Stimulated activated CD4-positive, alpha-beta T cell treated with anti-CD3 and anti-CD28 coated beads, Interleukin-2, amount 100 ng/mL, for 48 hours (primary cell): ENCODE data around the gene ENPP3.

ENCODE experiments used
- DNase-seq, 2 donors: peaks; one replicate each; pipeline ENCODE4 v3.0.0-alpha.2; 2020

Gene ENPP3

GRCh38 chr6:131642987-131643611 is 6.0 kb downstream of the ENPP3 start:
- DNase-seq = no peak

DNA sequence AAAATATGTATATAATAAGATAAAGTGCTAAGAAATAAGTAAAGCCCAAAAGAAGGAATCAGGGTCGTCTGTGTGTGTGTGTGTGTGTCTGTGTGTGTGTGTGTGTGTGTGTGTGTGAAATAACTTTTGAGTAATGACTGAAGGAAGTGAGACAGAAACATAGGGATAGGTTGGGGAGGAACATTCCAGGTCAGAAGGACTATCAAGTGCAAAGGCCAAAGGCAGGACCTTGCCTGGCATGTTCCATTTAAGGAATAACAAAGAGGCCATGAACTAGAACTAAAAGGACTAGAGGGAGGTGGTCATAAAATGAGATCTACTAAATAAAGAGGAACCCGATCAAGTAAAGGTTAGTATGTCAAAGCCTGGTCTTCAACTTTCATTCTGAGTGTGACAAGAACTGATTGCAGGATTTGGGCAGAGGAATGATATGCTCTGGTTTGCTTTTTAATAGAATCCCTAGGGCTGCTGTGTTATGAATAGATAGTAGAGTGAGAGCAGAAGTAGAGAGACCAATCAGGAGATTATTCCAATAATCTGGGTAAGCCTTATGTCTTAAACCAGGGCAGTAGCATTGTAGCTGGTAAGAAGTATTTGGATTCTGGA is 6.9 kb downstream of the ENPP3 start:
- DNase-seq = no peak

DNA sequence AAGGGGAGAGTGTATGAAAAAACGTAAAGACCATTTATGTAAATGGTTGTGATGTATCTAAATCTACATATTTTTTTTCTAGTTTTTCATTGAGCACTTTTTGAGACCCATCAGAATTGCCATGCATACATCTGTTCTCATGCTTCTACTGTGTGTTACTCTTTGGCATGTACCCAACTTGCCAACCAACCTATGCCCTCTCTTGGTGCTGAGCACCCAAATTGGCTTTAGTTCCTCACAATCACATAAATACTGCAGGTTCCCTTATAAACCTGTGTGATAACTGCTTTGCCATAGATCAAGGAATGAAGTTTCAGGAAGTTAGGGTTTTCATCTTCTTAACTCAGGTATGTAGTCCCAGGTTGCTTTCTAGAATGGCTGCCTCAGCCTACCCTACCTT is 7.8 kb downstream of the ENPP3 start:
- DNase-seq = no peak

DNA sequence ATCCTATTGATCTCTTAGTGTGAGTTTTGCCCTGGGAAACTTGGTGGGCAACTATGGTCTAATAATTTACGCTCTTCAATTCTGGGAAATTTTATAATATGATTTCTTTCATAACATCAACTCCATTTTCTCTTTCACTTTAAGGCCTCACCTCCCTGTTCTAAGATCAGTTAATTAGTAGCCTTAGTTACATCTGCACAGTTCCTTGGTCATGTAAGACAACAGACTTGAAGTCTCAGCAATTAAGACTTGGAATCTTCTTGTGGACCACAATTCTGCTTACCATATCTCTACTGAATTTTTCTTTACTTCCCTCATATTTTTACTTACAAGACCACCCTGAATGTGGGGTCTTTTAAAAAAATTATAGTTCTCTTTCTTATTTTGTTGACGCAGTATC is 8.7 kb downstream of the ENPP3 start:
- no peak for DNase-seq

DNA sequence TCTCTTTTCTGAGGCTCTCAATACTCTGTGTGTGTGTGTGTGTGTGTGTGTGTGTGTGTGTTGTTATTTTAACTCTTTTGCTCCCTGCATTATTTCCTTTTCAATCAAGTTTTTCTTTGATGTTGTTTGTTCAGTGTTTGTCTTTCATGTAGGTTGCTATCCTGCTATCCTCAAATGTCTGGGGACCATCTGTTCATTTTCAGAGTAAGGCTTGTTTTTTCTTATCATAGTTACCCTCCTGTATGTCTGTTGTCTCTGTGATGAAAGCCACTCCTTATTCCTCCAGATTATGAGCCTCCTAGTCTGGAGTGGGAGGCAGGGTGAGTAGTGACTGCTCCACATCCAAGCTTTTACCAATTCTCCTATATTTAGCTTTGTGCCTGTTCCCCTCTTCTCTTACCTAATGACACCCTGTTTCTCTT is 9.2 kb downstream of the ENPP3 start:
- no peak for DNase-seq

DNA sequence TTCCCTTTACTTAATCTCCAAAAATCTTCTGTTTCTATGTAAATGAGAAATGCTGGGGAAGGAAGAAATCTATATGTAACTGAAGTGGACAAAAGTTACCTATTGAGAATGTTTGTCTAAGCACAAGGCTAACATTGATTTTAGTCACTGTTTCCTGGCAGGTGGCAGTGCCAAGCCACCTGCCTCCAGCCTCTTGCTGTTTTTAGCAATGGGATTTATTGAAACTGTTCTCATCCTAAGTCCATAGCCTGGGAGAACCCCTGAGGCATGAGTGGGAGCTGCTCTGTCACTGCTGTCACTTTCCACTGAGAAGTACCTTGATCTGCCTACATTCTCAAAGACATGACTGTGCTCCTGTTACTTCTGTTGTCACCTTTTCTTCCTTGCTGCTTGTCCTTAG is 14.7 kb downstream of the ENPP3 start:
- no peak for DNase-seq

DNA sequence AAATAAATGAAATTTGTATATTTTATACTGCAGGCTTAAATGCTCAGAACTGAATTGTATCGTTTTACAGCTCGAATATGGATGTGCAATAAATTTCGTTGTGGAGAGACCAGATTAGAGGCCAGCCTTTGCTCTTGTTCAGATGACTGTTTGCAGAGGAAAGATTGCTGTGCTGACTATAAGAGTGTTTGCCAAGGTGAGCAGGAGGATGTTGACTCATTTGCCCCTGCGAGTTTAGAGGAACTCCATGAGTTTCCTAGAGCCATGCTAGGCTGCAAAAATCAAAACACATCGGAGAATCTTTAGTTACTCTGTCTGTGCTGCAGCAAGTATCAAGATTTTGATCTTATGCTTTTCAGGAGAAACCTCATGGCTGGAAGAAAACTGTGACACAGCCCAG is 15.4 kb downstream of the ENPP3 start:
- no peak for DNase-seq

DNA sequence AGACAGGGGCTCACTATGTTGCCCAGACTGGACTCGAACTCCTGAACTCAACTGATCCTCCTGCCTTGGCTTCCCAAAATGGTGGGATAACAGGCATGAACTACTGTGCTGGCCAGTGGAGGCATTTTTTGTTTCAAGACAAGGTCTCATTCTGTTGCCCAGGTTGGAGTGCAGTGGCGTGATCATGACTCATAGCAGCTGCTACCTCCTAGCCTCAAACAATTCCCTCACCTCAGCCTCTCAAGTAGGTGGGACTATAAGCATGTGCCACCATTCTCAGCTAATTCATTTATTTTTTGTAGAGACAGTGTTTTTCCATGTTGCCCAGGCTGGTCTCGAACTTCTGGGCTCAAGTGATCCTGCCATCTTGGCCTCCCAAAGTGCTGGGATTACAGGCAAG is 17.2 kb downstream of the ENPP3 start:
- DNase-seq = no peak

DNA sequence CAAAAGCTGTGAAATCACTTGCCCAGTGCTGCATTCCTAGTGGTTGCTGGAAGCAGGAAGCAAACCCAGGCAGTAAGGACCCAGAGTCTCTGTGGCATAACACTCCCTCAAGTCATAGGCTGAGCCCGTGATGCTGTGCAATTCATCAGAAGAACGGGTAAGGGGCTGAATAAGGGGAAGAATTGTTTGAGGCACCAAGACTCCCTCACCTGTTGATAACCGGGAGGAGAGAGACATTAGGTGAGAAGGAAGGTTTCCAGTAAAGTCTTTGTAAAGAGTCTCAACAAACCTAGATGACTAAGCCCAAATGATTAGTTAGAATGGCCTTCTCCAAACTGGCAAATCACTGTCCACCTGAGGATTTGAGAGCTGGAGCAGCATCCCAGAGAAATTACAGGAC is 18.3 kb downstream of the ENPP3 start:
- DNase-seq = no peak

- DNase-seq = no peak
Observed at GRCh38 chr6:131655951-131656350, 18.8 kb downstream of the ENPP3 start.

GRCh38 chr6:131656667-131657066 is 19.6 kb downstream of the ENPP3 start:
- no peak for DNase-seq

DNA sequence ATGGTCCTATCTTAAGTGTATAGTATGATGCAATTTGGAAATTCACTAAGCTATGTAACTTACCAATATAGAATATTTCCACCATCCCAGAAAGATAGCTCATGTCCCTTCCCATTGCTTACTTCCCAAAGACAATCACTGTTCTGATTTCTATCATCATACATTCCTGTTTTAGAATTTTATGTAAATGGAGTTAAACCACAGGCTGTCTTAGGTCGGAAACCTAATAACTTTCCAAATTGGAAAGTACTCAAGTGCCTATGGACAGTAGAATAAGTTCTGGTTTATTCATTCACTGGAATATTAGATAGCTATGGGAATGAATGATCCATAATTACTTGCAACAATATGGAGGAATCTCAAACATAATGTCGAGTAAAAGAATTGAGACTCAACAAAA is 20.1 kb downstream of the ENPP3 start:
- no peak for DNase-seq

DNA sequence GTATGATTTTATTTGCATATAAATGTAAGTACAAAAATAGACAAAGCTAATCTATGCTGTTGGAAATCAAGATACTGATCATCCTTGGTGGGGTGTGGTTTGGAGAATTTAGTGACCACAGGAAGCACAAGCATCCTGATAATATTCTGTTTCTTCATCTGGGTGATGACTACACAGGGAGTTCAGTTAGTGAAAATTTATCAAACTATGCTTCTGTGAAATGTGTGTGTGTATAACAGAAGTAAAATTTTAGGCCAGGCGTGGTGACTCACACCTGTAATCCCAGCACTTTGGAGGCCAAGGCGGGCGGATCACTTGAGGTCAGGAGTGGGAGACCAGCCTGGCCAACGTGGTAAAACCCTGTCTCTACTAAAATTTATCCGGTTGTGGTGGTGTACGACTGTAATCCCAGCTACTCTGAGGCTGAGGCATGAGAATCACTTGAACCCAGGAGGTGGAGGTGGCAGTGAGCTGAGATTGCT is 20.6 kb downstream of the ENPP3 start:
- DNase-seq = no peak

DNA sequence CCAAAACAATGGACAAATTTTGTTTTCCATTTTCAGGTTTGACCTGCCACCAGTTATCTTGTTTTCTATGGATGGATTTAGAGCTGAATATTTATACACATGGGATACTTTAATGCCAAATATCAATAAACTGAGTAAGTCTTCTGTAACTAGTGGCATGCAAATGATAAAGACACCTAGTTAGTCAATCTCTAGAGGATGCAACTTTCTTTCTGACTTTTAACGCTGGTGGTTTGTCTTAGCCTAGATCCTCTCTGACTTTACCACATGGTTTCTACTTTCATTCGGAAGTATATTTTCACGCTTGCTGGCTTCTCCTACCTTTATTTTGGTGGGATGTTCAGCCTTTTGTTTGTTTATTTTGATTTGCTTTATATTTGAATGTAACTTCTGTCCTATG is 21.2 kb downstream of the ENPP3 start:
- DNase-seq = no peak

DNA sequence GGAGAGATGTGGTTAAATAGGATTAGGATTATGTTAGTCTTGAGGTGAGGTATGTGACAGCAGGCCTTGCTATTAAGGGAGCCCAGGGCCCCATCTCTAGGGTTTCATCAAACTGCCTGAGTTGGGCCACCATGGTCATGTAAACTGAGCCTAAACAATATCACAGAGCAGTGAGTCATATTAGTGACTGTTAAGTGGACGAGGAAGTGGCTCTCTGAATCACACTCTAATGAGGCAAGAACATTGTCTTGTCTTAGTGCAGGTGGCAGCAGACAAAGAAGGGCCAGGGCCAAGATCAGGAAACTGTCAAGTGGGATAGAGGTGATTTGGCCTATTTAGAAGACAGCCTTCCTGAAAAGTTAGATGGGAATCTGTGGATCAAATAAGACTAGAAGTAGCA is 23.1 kb downstream of the ENPP3 start:
- DNase-seq = no peak

- no peak for DNase-seq
Observed at GRCh38 chr6:131663578-131664165, 26.6 kb downstream of the ENPP3 start.

DNA sequence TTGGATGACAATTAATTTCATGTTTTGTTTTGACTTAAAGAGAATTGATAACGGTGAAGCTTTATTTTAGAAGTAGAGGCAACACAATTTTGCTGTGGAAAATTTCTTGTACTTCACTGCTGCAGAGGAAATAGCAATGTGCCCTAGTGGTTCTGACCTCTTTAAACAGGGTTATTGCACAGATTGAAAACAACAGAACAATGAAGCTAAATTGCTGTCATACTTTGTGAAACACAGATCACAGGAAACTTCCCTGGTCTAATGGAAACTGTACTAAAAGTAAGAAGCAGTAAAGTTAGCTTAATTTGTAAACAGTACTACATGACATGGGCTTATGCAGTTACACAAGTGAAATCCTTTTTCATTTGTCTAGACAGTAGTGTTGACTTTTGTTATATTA is 32.8 kb downstream of the ENPP3 start:
- DNase-seq = no peak

DNA sequence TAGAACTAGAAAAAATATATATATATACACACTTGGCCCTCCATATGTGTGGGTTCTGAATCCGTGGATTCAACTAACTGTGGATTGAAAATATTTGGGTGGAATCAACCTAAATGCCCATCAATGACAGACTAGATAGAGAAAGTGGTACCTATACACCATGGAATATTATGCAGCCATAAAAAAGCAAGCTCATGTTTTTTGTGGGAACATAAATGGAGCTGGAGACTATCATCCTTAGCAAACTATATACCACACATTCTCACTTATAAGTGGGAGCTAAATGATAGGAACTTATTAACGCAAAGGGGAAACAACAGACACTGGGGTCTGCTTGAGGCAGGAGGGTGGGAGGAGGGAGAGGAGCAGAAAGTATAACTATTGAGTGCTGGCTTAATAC is 36.1 kb downstream of the ENPP3 start:
- no peak for DNase-seq

DNA sequence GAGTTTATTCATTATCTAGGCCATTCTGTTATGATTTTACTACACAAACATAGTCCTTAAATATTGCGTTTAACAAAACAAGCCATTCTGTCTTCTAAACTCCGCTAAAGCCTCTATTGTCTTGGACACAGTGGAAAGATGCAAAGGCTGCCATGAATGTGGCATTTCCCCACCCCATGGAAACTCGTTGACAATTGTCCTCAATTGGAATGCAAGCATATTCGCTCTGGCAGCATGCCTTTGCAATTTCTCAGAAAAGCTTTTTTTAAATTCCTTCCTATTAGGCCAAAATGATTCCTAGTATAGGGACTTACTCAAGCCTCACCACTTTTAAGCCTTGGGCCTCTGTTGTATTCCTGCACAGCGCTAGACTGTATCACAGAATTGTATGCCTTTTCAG is 41.3 kb downstream of the ENPP3 start:
- DNase-seq = no peak

- no peak for DNase-seq
Observed at GRCh38 chr6:131680868-131681267, 43.8 kb downstream of the ENPP3 start.

- DNase-seq = no peak
Observed at GRCh38 chr6:131681585-131681984, 44.5 kb downstream of the ENPP3 start.

DNA sequence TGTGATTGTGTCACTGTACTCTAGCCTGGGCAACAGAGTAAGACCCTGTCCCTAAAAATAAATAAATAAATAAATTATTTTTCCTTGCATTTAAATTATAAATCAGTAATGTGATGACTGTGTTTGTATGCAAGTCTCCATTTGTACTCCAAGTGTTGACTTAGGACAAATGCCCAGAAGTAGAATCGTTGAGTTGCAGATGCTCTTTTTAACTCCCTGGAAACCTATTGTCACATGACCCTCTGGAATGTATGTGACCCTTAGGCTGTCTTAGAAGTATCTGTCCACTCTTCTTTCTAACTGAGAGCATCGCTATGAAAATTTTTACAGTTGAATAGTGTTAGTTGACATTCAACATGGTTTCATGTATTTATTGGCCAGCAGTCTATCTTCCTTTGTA is 45.3 kb downstream of the ENPP3 start:
- DNase-seq = no peak

- DNase-seq = no peak
Observed at GRCh38 chr6:131683479-131683878, 46.4 kb downstream of the ENPP3 start.

- peak in 1 of 2 donors; percentile 4 for DNase-seq
Observed at GRCh38 chr6:131685266-131685780, 48.2 kb downstream of the ENPP3 start.

DNA sequence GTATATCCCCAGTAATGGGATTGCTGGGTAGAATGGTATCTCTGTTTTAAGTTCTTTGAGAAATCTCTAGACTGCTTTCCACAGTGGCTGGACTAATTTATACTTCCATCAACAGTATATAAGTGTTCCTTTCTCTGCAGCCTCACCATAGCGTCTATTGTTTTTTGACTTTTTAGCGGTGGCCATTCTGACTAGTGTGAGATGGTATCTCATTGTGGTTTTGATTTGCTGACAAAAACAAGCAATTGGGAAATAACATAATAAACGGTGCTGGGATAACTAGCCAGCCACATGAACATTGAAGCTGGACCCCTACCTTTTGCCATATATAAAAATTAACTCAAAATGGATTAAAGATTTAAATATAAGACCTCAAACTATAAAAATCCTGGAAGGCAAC is 49.9 kb downstream of the ENPP3 start:
- no peak for DNase-seq
